T-helper 17 cell (primary cell): ENCODE results near the gene LRIG1. TPM values are rescaled to one million over a fixed set of nuclear protein-coding genes. Genes with fewer than 3 reads are reported as not detected.

Experiments used
- ATAC-seq: fragments of 150-1000 bp; cut with Tn5 transposase; 2 replicates; pipeline ENCODE4 v1.10.0; 2021; ENCODE audit warnings: mild to moderate bottlenecking, moderate library complexity
- DNase-seq, 3 donors: peaks; one replicate each; pipeline versions ENCODE4 v3.0.0 to v3.0.0-alpha.2; 2020 to 2021
- H3K9me3 ChIP-seq: one replicate; pipeline ENCODE4 v1.7.0; 2013; ENCODE audit warnings: low read length, mild to moderate bottlenecking; ENCODE audit not compliant: control insufficient read depth, poor library complexity, severe bottlenecking
- H3K27ac Mint-ChIP-seq: one replicate; pipeline ENCODE4 v1.8.0; 2022; ENCODE audit warnings: mild to moderate bottlenecking, moderate library complexity, mixed read lengths
- H3K27me3 Mint-ChIP-seq: one replicate; pipeline ENCODE4 v1.8.0; 2022; ENCODE audit warnings: mixed read lengths
- H3K36me3 Mint-ChIP-seq: one replicate; pipeline ENCODE4 v1.8.0; 2022; ENCODE audit warnings: low read depth, mixed read lengths
- H3K4me1 Mint-ChIP-seq: one replicate; pipeline ENCODE4 v1.8.0; 2022; ENCODE audit warnings: mild to moderate bottlenecking, mixed read lengths
- H3K4me3 Mint-ChIP-seq: one replicate; pipeline ENCODE4 v1.8.0; 2022; ENCODE audit warnings: mild to moderate bottlenecking, moderate library complexity, mixed read lengths
- total RNA-seq, 4 donors: library from RNA in 2 of 4; stranded (reverse) in 2 of 4; gene quantifications; one replicate each; pipeline ENCODE4 v1.2.3 and lab custom pipeline; 2022 to 2026

The LRIG1 gene
- total RNA-seq, 2 donors from 2014 or later: 57.8 to 63.4 TPM

GRCh38 chr3:66490214-66490613, 10.6 kb downstream of the LRIG1 start:
- no peaks in the 10 kb centered on the region for H3K27me3 Mint-ChIP-seq
- peaks cover 63% of the 10 kb centered on the region for H3K4me1 Mint-ChIP-seq
- H3K9me3 ChIP-seq: no peaks in the 10 kb centered on the region
- peak overlapping the region; percentile 72 for H3K4me3 Mint-ChIP-seq
- ATAC-seq: peak; percentile 60
- no peak for DNase-seq
- H3K36me3 Mint-ChIP-seq: no peaks in the 10 kb centered on the region
- H3K27ac Mint-ChIP-seq: peak overlapping the region; percentile 86

GRCh38 chr3:66489581-66489980, 11.2 kb downstream of the LRIG1 start:
- no peaks in the 10 kb centered on the region for H3K9me3 ChIP-seq
- H3K4me1 Mint-ChIP-seq: peaks cover 58% of the 10 kb centered on the region
- H3K4me3 Mint-ChIP-seq: peak overlapping the region; percentile 60
- ATAC-seq: no peak
- peak overlapping the region; percentile 86 for H3K27ac Mint-ChIP-seq
- H3K27me3 Mint-ChIP-seq: no peaks in the 10 kb centered on the region
- H3K36me3 Mint-ChIP-seq: no peaks in the 10 kb centered on the region
- DNase-seq: no peak

- DNase-seq (no peak), ATAC-seq (no peak)
- H3K9me3 ChIP-seq: no peaks in the 10 kb centered on the region
- Mint-ChIP-seq H3K27ac (peak overlapping the region; percentile 86), H3K27me3 (no peaks in the 10 kb centered on the region), H3K4me1 (peaks cover 58% of the 10 kb centered on the region), H3K4me3 (peak overlapping the region; percentile 60), H3K36me3 (no peaks in the 10 kb centered on the region)
These were observed 11.7 kb downstream of the LRIG1 start for GRCh38 chr3:66489115-66489514.

GRCh38 chr3:66488492-66488891, 12.3 kb downstream of the LRIG1 start:
- no peaks in the 10 kb centered on the region for H3K36me3 Mint-ChIP-seq
- peak overlapping the region; percentile 86 for H3K27ac Mint-ChIP-seq
- no peaks in the 10 kb centered on the region for H3K9me3 ChIP-seq
- H3K27me3 Mint-ChIP-seq: no peaks in the 10 kb centered on the region
- DNase-seq: no peak
- peak; percentile 27 for ATAC-seq
- H3K4me1 Mint-ChIP-seq: peaks cover 58% of the 10 kb centered on the region
- peak overlapping the region; percentile 9 for H3K4me3 Mint-ChIP-seq

- DNase-seq (no peak), ATAC-seq (no peak)
- Mint-ChIP-seq H3K4me3 (peak overlapping the region; percentile 59), H3K36me3 (no peaks in the 10 kb centered on the region), H3K4me1 (peaks cover 58% of the 10 kb centered on the region), H3K27me3 (no peaks in the 10 kb centered on the region), H3K27ac (peak overlapping the region; percentile 86)
- H3K9me3 ChIP-seq: no peaks in the 10 kb centered on the region
These were observed 13.4 kb downstream of the LRIG1 start for GRCh38 chr3:66487465-66487864.

GRCh38 chr3:66486646-66487045, 14.2 kb downstream of the LRIG1 start:
- H3K9me3 ChIP-seq: no peaks in the 10 kb centered on the region
- peaks cover 56% of the 10 kb centered on the region for H3K4me1 Mint-ChIP-seq
- no peak for ATAC-seq
- H3K27me3 Mint-ChIP-seq: no peaks in the 10 kb centered on the region
- H3K36me3 Mint-ChIP-seq: no peaks in the 10 kb centered on the region
- H3K4me3 Mint-ChIP-seq: no peak overlapping the region
- peak overlapping the region; percentile 86 for H3K27ac Mint-ChIP-seq
- no peak for DNase-seq

- Mint-ChIP-seq H3K4me3 (no peak overlapping the region), H3K27me3 (no peaks in the 10 kb centered on the region), H3K36me3 (no peaks in the 10 kb centered on the region), H3K4me1 (peaks cover 60% of the 10 kb centered on the region), H3K27ac (no peak overlapping the region)
- H3K9me3 ChIP-seq: no peaks in the 10 kb centered on the region
- DNase-seq (no peak), ATAC-seq (no peak)
These were observed 14.6 kb downstream of the LRIG1 start for GRCh38 chr3:66486202-66486601.

- H3K9me3 ChIP-seq: no peaks in the 10 kb centered on the region
- Mint-ChIP-seq H3K4me1 (peaks cover 68% of the 10 kb centered on the region), H3K4me3 (peak overlapping the region; percentile 5), H3K27me3 (no peaks in the 10 kb centered on the region), H3K36me3 (no peaks in the 10 kb centered on the region), H3K27ac (peak overlapping the region; percentile 27)
- DNase-seq (no peak), ATAC-seq (no peak)
These were observed 15.4 kb downstream of the LRIG1 start for GRCh38 chr3:66485291-66485968.

- no peaks in the 10 kb centered on the region for H3K9me3 ChIP-seq
- Mint-ChIP-seq H3K27ac (peak overlapping the region; percentile 92), H3K27me3 (no peaks in the 10 kb centered on the region), H3K36me3 (no peaks in the 10 kb centered on the region), H3K4me1 (peaks cover 69% of the 10 kb centered on the region), H3K4me3 (peak overlapping the region; percentile 77)
- ATAC-seq (no peak), DNase-seq (no peak)
These were observed 16.5 kb downstream of the LRIG1 start for GRCh38 chr3:66484106-66484844.

- peak overlapping the region; percentile 77 for H3K4me3 Mint-ChIP-seq
- H3K4me1 Mint-ChIP-seq: peaks cover 72% of the 10 kb centered on the region
- DNase-seq: peak in 1 of 3 donors; percentile 9
- ATAC-seq: peak; percentile 65
- H3K9me3 ChIP-seq: no peaks in the 10 kb centered on the region
- no peaks in the 10 kb centered on the region for H3K36me3 Mint-ChIP-seq
- peak overlapping the region; percentile 92 for H3K27ac Mint-ChIP-seq
- H3K27me3 Mint-ChIP-seq: no peaks in the 10 kb centered on the region
These were observed 17.4 kb downstream of the LRIG1 start for GRCh38 chr3:66483409-66483906.

GRCh38 chr3:66483006-66483405, 17.8 kb downstream of the LRIG1 start:
- Mint-ChIP-seq H3K27ac (peak overlapping the region; percentile 92), H3K4me1 (peaks cover 76% of the 10 kb centered on the region), H3K36me3 (no peaks in the 10 kb centered on the region), H3K4me3 (peak overlapping the region; percentile 77), H3K27me3 (no peaks in the 10 kb centered on the region)
- ATAC-seq (no peak), DNase-seq (no peak)
- no peaks in the 10 kb centered on the region for H3K9me3 ChIP-seq

- Mint-ChIP-seq H3K4me1 (peaks cover 77% of the 10 kb centered on the region), H3K27ac (peak overlapping the region; percentile 92), H3K27me3 (no peaks in the 10 kb centered on the region), H3K36me3 (no peaks in the 10 kb centered on the region), H3K4me3 (peak overlapping the region; percentile 88)
- H3K9me3 ChIP-seq: no peaks in the 10 kb centered on the region
- DNase-seq (no peak), ATAC-seq (no peak)
These were observed 18.8 kb downstream of the LRIG1 start for GRCh38 chr3:66482018-66482404.

GRCh38 chr3:66481071-66482017, 19.5 kb downstream of the LRIG1 start:
- peak overlapping the region; percentile 88 for H3K4me3 Mint-ChIP-seq
- H3K27me3 Mint-ChIP-seq: no peaks in the 10 kb centered on the region
- DNase-seq (no peak), ATAC-seq (peak; percentile 29)
- H3K4me1 Mint-ChIP-seq: peaks cover 72% of the 10 kb centered on the region
- no peaks in the 10 kb centered on the region for H3K36me3 Mint-ChIP-seq
- H3K27ac Mint-ChIP-seq: peak overlapping the region; percentile 92
- H3K9me3 ChIP-seq: no peaks in the 10 kb centered on the region
